ENCODE results near the gene AGRN. TPM values are rescaled to one million over a fixed set of nuclear protein-coding genes. Genes with fewer than 3 reads are reported as not detected.

The AGRN gene
- total RNA-seq, 1 experiment from 2014 or later = 134 TPM

GRCh38 chr1:983798-984475 lies 36.0 kb upstream of the AGRN start:
- no peaks in the 10 kb centered on the region for H3K79me2 ChIP-seq (ENCODE audit: insufficient read depth, low read length)
- BruUV-seq (replicated peaks) = no TSS peak
- ChIA-PET POLR2A (interaction anchor here (1.0 to 1.6 kb wide), 3 partner anchors 14 to 80 kb away, joined by 3 to 5 read pairs (median 3); no protein-coding TSS in a partner anchor), CTCF (interaction anchor here (0.6 to 2.8 kb wide), 14 partner anchors 10 to 308 kb away, joined by 3 to 18 read pairs (median 4); partner anchors contain the start of genes AGRN, B3GALT6, ISG15 and PLEKHN1), RAD21 (ENCODE audit: low non-redundant PET in 1 of 2, low total read pairs in 2 of 2, uncharacterized antibody in 2 of 2, unreplicated experiment in 2 of 2) (interaction anchor here (0.7 to 1.1 kb wide), 3 partner anchors 15 to 80 kb away, joined by 3 to 5 read pairs (median 4); no protein-coding TSS in a partner anchor)
- intact Hi-C loops (cut with micrococcal nuclease) = loop anchor here (2.0 to 5.0 kb wide), 3 partner anchors 17 to 307 kb away; partner anchors contain the start of gene HES4
- no peak overlapping the region for H3K4me3 ChIP-seq (replicated peaks in 1 of 2; ENCODE audit: low read depth in 1 of 2, low read length in 2 of 2)
- H3K4me1 ChIP-seq (ENCODE audit: control insufficient read depth in 1 of 2, insufficient read depth in 2 of 2, low read length in 2 of 2) = 0 out of 4 replicates have a peak, but pooled peaks cover 0 to 2% of the 10 kb centered on the region in 2 experiments
- H3K9me3 ChIP-seq (ENCODE audit: control insufficient read depth in 1 of 2, insufficient read depth in 1 of 2, low read depth in 1 of 2, low read length in 2 of 2) = no peaks in the 10 kb centered on the region
- DNase-seq (ENCODE audit: low read depth, low spot score) (no peak), ATAC-seq (peak; percentile 86)
- H3K36me3 ChIP-seq (ENCODE audit: control insufficient read depth in 1 of 2, insufficient read depth in 2 of 2, low read length in 2 of 2) = no peaks in the 10 kb centered on the region
- no peaks in the 10 kb centered on the region for H3K27me3 ChIP-seq (ENCODE audit: insufficient read depth, low read length)
- TF ChIP-seq CTCF (IDR thresholded peaks at IDR 0.05 in 2 of 3, conservative IDR thresholded peaks at IDR 0.05 in 1 of 3; ENCODE audit: borderline replicate concordance in 1 of 3, insufficient read depth in 1 of 3, low read depth in 2 of 3, low read length in 2 of 3) (peak; percentile 59 to 74 (median 69); a peak in 5 of 6 replicates), ATF3 (IDR thresholded peaks at IDR 0.05) (no peak), RAD21 (IDR thresholded peaks at IDR 0.05; ENCODE audit: low read depth) (peak; percentile 86)
- H3K9ac ChIP-seq (ENCODE audit: low read length) = no peak overlapping the region
- no peaks in the 10 kb centered on the region for H3K9me2 ChIP-seq (ENCODE audit: insufficient read depth)
- H3K4me2 ChIP-seq (ENCODE audit: low read length) = peak overlapping the region; percentile 50
- no peak overlapping the region for H2AFZ ChIP-seq (ENCODE audit: low read depth, low read length, poor library complexity, severe bottlenecking)
- H4K20me1 ChIP-seq (ENCODE audit: insufficient read depth) = no peaks in the 10 kb centered on the region
- no peak overlapping the region for H3K27ac ChIP-seq (ENCODE audit: low read depth, low read length)

GRCh38 chr1:984476-984814 lies 35.5 kb upstream of the AGRN start:
- BruUV-seq (replicated peaks) = no TSS peak
- intact Hi-C loops (cut with micrococcal nuclease) = loop anchor here (2.0 to 5.0 kb wide), 3 partner anchors 16 to 306 kb away; partner anchors contain the start of gene HES4
- H3K27ac ChIP-seq (ENCODE audit: low read depth, low read length) = no peak overlapping the region
- no peaks in the 10 kb centered on the region for H3K27me3 ChIP-seq (ENCODE audit: insufficient read depth, low read length)
- ChIA-PET CTCF (interaction anchor here (0.6 to 2.8 kb wide), 14 partner anchors 9 to 308 kb away, joined by 3 to 18 read pairs (median 4); partner anchors contain the start of genes AGRN, B3GALT6, ISG15 and PLEKHN1), RAD21 (ENCODE audit: low non-redundant PET in 1 of 2, low total read pairs in 2 of 2, uncharacterized antibody in 2 of 2, unreplicated experiment in 2 of 2) (interaction anchor here (0.7 to 1.1 kb wide), 3 partner anchors 15 to 80 kb away, joined by 3 to 5 read pairs (median 4); no protein-coding TSS in a partner anchor), POLR2A (interaction anchor here (1.0 to 1.6 kb wide), 3 partner anchors 14 to 80 kb away, joined by 3 to 5 read pairs (median 3); no protein-coding TSS in a partner anchor)
- DNase-seq (ENCODE audit: low read depth, low spot score) (no peak), ATAC-seq (no peak; the same call in 1 of the 2 replicates)
- no peaks in the 10 kb centered on the region for H3K9me2 ChIP-seq (ENCODE audit: insufficient read depth)
- no peak overlapping the region for H2AFZ ChIP-seq (ENCODE audit: low read depth, low read length, poor library complexity, severe bottlenecking)
- H3K9ac ChIP-seq (ENCODE audit: low read length) = no peak overlapping the region
- H3K4me3 ChIP-seq (replicated peaks in 1 of 2; ENCODE audit: low read depth in 1 of 2, low read length in 2 of 2) = no peak overlapping the region
- no peaks in the 10 kb centered on the region for H3K36me3 ChIP-seq (ENCODE audit: control insufficient read depth in 1 of 2, insufficient read depth in 2 of 2, low read length in 2 of 2)
- no peaks in the 10 kb centered on the region for H3K9me3 ChIP-seq (ENCODE audit: control insufficient read depth in 1 of 2, insufficient read depth in 1 of 2, low read depth in 1 of 2, low read length in 2 of 2)
- no peaks in the 10 kb centered on the region for H4K20me1 ChIP-seq (ENCODE audit: insufficient read depth)
- H3K4me1 ChIP-seq (ENCODE audit: control insufficient read depth in 1 of 2, insufficient read depth in 2 of 2, low read length in 2 of 2) = 0 out of 4 replicates have a peak, but pooled peaks cover 0 to 2% of the 10 kb centered on the region in 2 experiments
- H3K79me2 ChIP-seq (ENCODE audit: insufficient read depth, low read length) = no peaks in the 10 kb centered on the region
- peak overlapping the region; percentile 50 for H3K4me2 ChIP-seq (ENCODE audit: low read length)
- no peak for TF ChIP-seq ATF3 (IDR thresholded peaks at IDR 0.05)
- no peak for TF ChIP-seq CEBPB (IDR thresholded peaks at IDR 0.05; ENCODE audit: low read depth)
- no peak for TF ChIP-seq EZH2phosphoT487 (IDR thresholded peaks at IDR 0.05; ENCODE audit: borderline replicate concordance)
- TF ChIP-seq JUND (IDR thresholded peaks at IDR 0.05) = no peak
- no peak for TF ChIP-seq EGR1 (IDR thresholded peaks at IDR 0.05; ENCODE audit: low read depth)
- no peak for TF ChIP-seq CBX3 (IDR thresholded peaks at IDR 0.05; ENCODE audit: low read depth)
- TF ChIP-seq YY1 (IDR thresholded peaks at IDR 0.05; ENCODE audit: extremely low read depth, insufficient replicate concordance, low read depth, low read length) = no peak
- TF ChIP-seq RAD21 (IDR thresholded peaks at IDR 0.05; ENCODE audit: low read depth) = no peak

Measured in HCT116 (cell line).